GM23338 (cell line): ENCODE results near the gene ATP13A1. TPM values are rescaled to one million over a fixed set of nuclear protein-coding genes. Genes with fewer than 3 reads are reported as not detected.

Experiments used
- ATAC-seq: fragments of 200-7000 bp; cut with Tn5 transposase; 3 replicates; pipeline ENCODE4 v1.9.1; 2020
- DNase-seq: peaks from one replicate; pipeline ENCODE4 v3.0.0-alpha.2; 2015; ENCODE audit warnings: low spot score
- H2AFZ ChIP-seq: fragments of 200-600 bp; sonication (generic); 2 replicates; pipeline ENCODE4 v1.8.0; 2016; ENCODE audit warnings: antibody characterized with exemption, mild to moderate bottlenecking, moderate library complexity
- H3F3A ChIP-seq: fragments of 200-600 bp; sonication (generic); replicated peaks from 2 replicates; pipeline ENCODE4 v1.8.0; 2017; ENCODE audit warnings: antibody characterized with exemption, mixed run types, low read depth
- H3K27ac ChIP-seq: fragments of 200-600 bp; sonication (generic); 2 replicates; pipeline ENCODE4 v1.6.1; 2016; ENCODE audit warnings: low read depth
- H3K27me3 ChIP-seq: fragments of 200-600 bp; sonication (generic); 2 replicates; pipeline ENCODE4 v1.8.0; 2016; ENCODE audit warnings: mild to moderate bottlenecking, mixed run types, moderate library complexity; ENCODE audit not compliant: insufficient read depth
- H3K36me3 ChIP-seq: fragments of 200-600 bp; sonication (generic); 2 replicates; pipeline ENCODE4 v1.8.0; 2016; ENCODE audit warnings: mild to moderate bottlenecking; ENCODE audit not compliant: insufficient read depth
- H3K4me1 ChIP-seq: fragments of 200-600 bp; sonication (generic); 2 replicates; pipeline ENCODE4 v1.8.0; 2016; ENCODE audit warnings: mild to moderate bottlenecking, moderate library complexity; ENCODE audit not compliant: insufficient read depth
- H3K4me2 ChIP-seq: fragments of 200-600 bp; sonication (generic); 2 replicates; pipeline ENCODE4 v1.7.1; 2017; ENCODE audit warnings: mixed run types
- H3K4me3 ChIP-seq: fragments of 200-600 bp; sonication (generic); 2 replicates; pipeline ENCODE4 v1.6.1; 2016; ENCODE audit warnings: mixed run types
- H3K79me2 ChIP-seq: fragments of 200-600 bp; sonication (generic); replicated peaks from 2 replicates; pipeline ENCODE4 v1.8.0; 2017; ENCODE audit warnings: mild to moderate bottlenecking; ENCODE audit not compliant: insufficient read depth
- H3K9me2 ChIP-seq: fragments of 200-600 bp; sonication (generic); 2 replicates; pipeline ENCODE4 v1.8.0; 2017; ENCODE audit not compliant: insufficient read depth
- H4K20me1 ChIP-seq: fragments of 200-600 bp; sonication (generic); replicated peaks from 2 replicates; pipeline ENCODE4 v1.8.0; 2017; ENCODE audit warnings: mild to moderate bottlenecking; ENCODE audit not compliant: insufficient read depth
- H3K27ac Mint-ChIP-seq: 2 replicates; pipeline ENCODE4 v1.8.0; 2020; ENCODE audit warnings: inconsistent platforms, mild to moderate bottlenecking, moderate library complexity, mixed read lengths
- H3K27me3 Mint-ChIP-seq: 3 replicates; pipeline ENCODE4 v1.8.0; 2022; ENCODE audit warnings: low read depth, mild to moderate bottlenecking, moderate library complexity, mixed read lengths, inconsistent platforms; ENCODE audit not compliant: insufficient read depth, poor library complexity
- H3K36me3 Mint-ChIP-seq: 3 replicates; pipeline ENCODE4 v1.8.0; 2021; ENCODE audit warnings: low read depth, mild to moderate bottlenecking, inconsistent platforms, moderate library complexity, mixed read lengths
- H3K4me1 Mint-ChIP-seq: 3 replicates; pipeline ENCODE4 v1.8.0; 2020; ENCODE audit warnings: mild to moderate bottlenecking, inconsistent platforms, mixed read lengths
- H3K4me3 Mint-ChIP-seq: 3 replicates; pipeline ENCODE4 v1.8.0; 2021; ENCODE audit warnings: moderate library complexity, mild to moderate bottlenecking, inconsistent platforms, mixed read lengths
- H3K9me3 Mint-ChIP-seq: 3 replicates; pipeline ENCODE4 v1.8.0; 2020; ENCODE audit warnings: moderate library complexity, mild to moderate bottlenecking, inconsistent platforms, mixed read lengths
- CREB1 ChIP-seq: fragments of 250-450 bp; sonication (Bioruptor Pico); IDR thresholded peaks from 2 replicates; pipeline ENCODE4 v1.5.0; 2020; ENCODE audit warnings: low read depth, mild to moderate bottlenecking, moderate library complexity
- CTCF ChIP-seq, 2 experiments: fragments of 200-600 bp in 1 of 2; sonication (generic) in 1 of 2; conservative IDR thresholded peaks; 2 replicates each; pipeline versions ENCODE4 v1.5.1 to v1.6.1; 2016 to 2017; ENCODE audit warnings: antibody characterized with exemption in 2 of 2, low read depth in 2 of 2, mild to moderate bottlenecking in 2 of 2, moderate library complexity in 1 of 2
- ETS1 ChIP-seq: IDR thresholded peaks from 2 replicates; pipeline ENCODE4 v1.6.1; 2016; ENCODE audit warnings: antibody characterized with exemption
- EZH2 ChIP-seq: fragments of 200-600 bp; sonication (generic); IDR thresholded peaks from one replicate; pipeline ENCODE4 v1.8.0; 2017; ENCODE audit warnings: antibody characterized with exemption, mild to moderate bottlenecking, low read depth; ENCODE audit not compliant: unreplicated experiment
- EZH2phosphoT487 ChIP-seq: fragments of 200-600 bp; sonication (generic); IDR thresholded peaks from one replicate; pipeline ENCODE4 v1.8.1; 2018; ENCODE audit warnings: antibody characterized with exemption; ENCODE audit not compliant: unreplicated experiment
- JUNB ChIP-seq: IDR thresholded peaks from one replicate; pipeline ENCODE4 v1.6.1; 2016; ENCODE audit warnings: antibody characterized with exemption; ENCODE audit not compliant: unreplicated experiment
- NANOG ChIP-seq: IDR thresholded peaks from 2 replicates; pipeline ENCODE4 v1.6.1; 2016; ENCODE audit warnings: antibody characterized with exemption, borderline replicate concordance
- POLR2AphosphoS5 ChIP-seq: IDR thresholded peaks from 2 replicates; pipeline ENCODE4 v1.6.1; 2016; ENCODE audit warnings: antibody characterized with exemption, low read depth
- REST ChIP-seq: IDR thresholded peaks from one replicate; pipeline ENCODE4 v1.6.1; 2018; ENCODE audit warnings: antibody characterized with exemption; ENCODE audit not compliant: unreplicated experiment
- STAT1 ChIP-seq: IDR thresholded peaks from one replicate; pipeline ENCODE4 v1.6.1; 2016; ENCODE audit warnings: antibody characterized with exemption; ENCODE audit not compliant: unreplicated experiment
- ZNF114 ChIP-seq: fragments of 250-450 bp; sonication (Bioruptor Pico); IDR thresholded peaks from 2 replicates; pipeline ENCODE4 v1.5.0; 2020; ENCODE audit warnings: mild to moderate bottlenecking, moderate library complexity
- ZNF331 ChIP-seq: fragments of 250-450 bp; sonication (Bioruptor Pico); IDR thresholded peaks from 2 replicates; pipeline ENCODE4 v1.5.0; 2020; ENCODE audit warnings: low read depth, mild to moderate bottlenecking, moderate library complexity
- polyA plus RNA-seq: library from polyadenylated mRNA; unstranded; fragments of >200 nt; fragmentation: Nextera tagmentation; extraction: Ambion mirVana; gene quantifications from 2 replicates; pipeline ENCODE4 v1.2.1, GENCODE V29; 2016
- total RNA-seq: library from RNA; depleted of rRNA; stranded (reverse); fragments of >200 nt; shearing (Covaris generic); gene quantifications from 2 replicates; pipeline ENCODE4 v1.2.3, GENCODE V29; 2014

ATP13A1 gene
- total and polyA plus RNA-seq, 2 experiments from 2014 or later = 38.1 to 307 TPM

- Mint-ChIP-seq H3K36me3 (no peaks in the 10 kb centered on the region), H3K9me3 (no peaks in the 10 kb centered on the region), H3K4me3 (no peak overlapping the region; the same call in 2 of the 3 replicates), H3K27me3 (peaks cover 6% of the 10 kb centered on the region), H3K4me1 (peaks cover 23% of the 10 kb centered on the region), H3K27ac (peak overlapping the region; percentile 69; the same call in 1 of the 2 replicates)
- H3K9me2 ChIP-seq = 0 out of 2 replicates have a peak, but pooled peaks cover 5% of the 10 kb centered on the region
- no peaks in the 10 kb centered on the region for H3K36me3 ChIP-seq
- H3K4me2 ChIP-seq = 0 out of 2 replicates have a peak overlapping the region, but pooled peaks have one; percentile 16
- no peaks in the 10 kb centered on the region for H4K20me1 ChIP-seq
- no peak overlapping the region for H3K4me3 ChIP-seq
- H3K4me1 ChIP-seq = peaks cover 16% of the 10 kb centered on the region; the same call in 1 of the 2 replicates
- H3K27ac ChIP-seq = peak overlapping the region; percentile 57; the same call in 1 of the 2 replicates
- no peaks in the 10 kb centered on the region for H3F3A ChIP-seq
- no peak overlapping the region for H2AFZ ChIP-seq
- H3K27me3 ChIP-seq = no peaks in the 10 kb centered on the region
- DNase-seq (no peak), ATAC-seq (peak; percentile 27)
- H3K79me2 ChIP-seq = no peaks in the 10 kb centered on the region
- TF ChIP-seq EZH2phosphoT487 = no peak
- no peak for TF ChIP-seq JUNB
- TF ChIP-seq ZNF331 (CRISPR knock-in tag) = no peak
- no peak for TF ChIP-seq CTCF (conservative IDR thresholded peaks at IDR 0.05; ENCODE audit: low read depth in 2 of 2)
- TF ChIP-seq ZNF114 (CRISPR knock-in tag) = no peak
- TF ChIP-seq NANOG = no peak
- TF ChIP-seq EZH2 = no peak
- TF ChIP-seq REST = no peak
- TF ChIP-seq POLR2AphosphoS5 = no peak
These were observed 61.3 kb downstream of the ATP13A1 start for GRCh38 chr19:19602136-19602712.

- H3K4me2 ChIP-seq = no peak overlapping the region
- H3F3A ChIP-seq = no peaks in the 10 kb centered on the region
- H4K20me1 ChIP-seq = no peaks in the 10 kb centered on the region
- H3K9me2 ChIP-seq = 0 out of 2 replicates have a peak, but pooled peaks cover 5% of the 10 kb centered on the region
- Mint-ChIP-seq H3K9me3 (no peaks in the 10 kb centered on the region), H3K36me3 (no peaks in the 10 kb centered on the region), H3K4me1 (peaks cover 19% of the 10 kb centered on the region), H3K4me3 (no peak overlapping the region), H3K27me3 (no peaks in the 10 kb centered on the region), H3K27ac (no peak overlapping the region)
- H3K27me3 ChIP-seq = no peaks in the 10 kb centered on the region
- ATAC-seq (no peak), DNase-seq (no peak)
- H3K4me3 ChIP-seq = no peak overlapping the region
- H2AFZ ChIP-seq = no peak overlapping the region
- no peaks in the 10 kb centered on the region for H3K79me2 ChIP-seq
- no peaks in the 10 kb centered on the region for H3K36me3 ChIP-seq
- peaks cover 16% of the 10 kb centered on the region; the same call in 1 of the 2 replicates for H3K4me1 ChIP-seq
- H3K27ac ChIP-seq = no peak overlapping the region
- TF ChIP-seq EZH2 (no peak), ETS1 (no peak), CREB1 (CRISPR knock-in tag) (no peak), POLR2AphosphoS5 (no peak), ZNF114 (CRISPR knock-in tag) (no peak), ZNF331 (CRISPR knock-in tag) (no peak), EZH2phosphoT487 (no peak), STAT1 (no peak)
These were observed 62.6 kb downstream of the ATP13A1 start for GRCh38 chr19:19600793-19601330.
